Sigmoid colon (tissue), 7 donors: ENCODE results near the gene GALT. TPM values are rescaled to one million over a fixed set of nuclear protein-coding genes. Genes with fewer than 3 reads are reported as not detected.

Experiments
- DNase-seq: peaks from one replicate; pipeline ENCODE4 v3.0.0-alpha.2; 2019
- H3K27ac ChIP-seq, 4 donors: fragments of 200-600 bp; sonication (generic); one replicate each; pipeline ENCODE4 v1.5.1; 2016 to 2019; ENCODE audit warnings: mild to moderate bottlenecking in 1 of 4
- H3K27me3 ChIP-seq, 3 donors: fragments of 200-600 bp; sonication (generic); one replicate each; pipeline ENCODE4 v1.5.1; 2019; ENCODE audit warnings: mild to moderate bottlenecking in 1 of 3
- H3K36me3 ChIP-seq, 4 donors: fragments of 200-600 bp; sonication (generic); one replicate each; pipeline ENCODE4 v1.5.1; 2016 to 2019
- H3K4me1 ChIP-seq, 4 donors: fragments of 200-600 bp; sonication (generic); one replicate each; pipeline ENCODE4 v1.5.1; 2017 to 2019
- H3K4me3 ChIP-seq, 4 donors: fragments of 200-600 bp; sonication (generic); one replicate each; pipeline ENCODE4 v1.5.1; 2017 to 2019; ENCODE audit warnings: mild to moderate bottlenecking in 2 of 4, moderate library complexity in 1 of 4
- H3K9me3 ChIP-seq, 4 donors: fragments of 200-600 bp in 3 of 4; sonication (generic) in 3 of 4; one replicate each; pipeline versions ENCODE4 v1.5.1 to v1.6.1; 2013 to 2019
- CTCF ChIP-seq, 4 experiments: fragments of 450-650 bp in 3 of 4; fragments of 200-600 bp in 1 of 4; IDR thresholded peaks; one replicate each; pipeline ENCODE4 v1.5.1; 2016 to 2019; ENCODE audit warnings: antibody characterized with exemption in 4 of 4, mild to moderate bottlenecking in 3 of 4, moderate library complexity in 2 of 4
- EP300 ChIP-seq, 4 donors: sonication (generic); formaldehyde crosslinking; IDR thresholded peaks; one replicate each; pipeline ENCODE4 v1.6.1; 2017; ENCODE audit warnings: antibody characterized with exemption in 4 of 4
- POLR2A ChIP-seq, 2 donors: fragments of 450-650 bp; IDR thresholded peaks; one replicate each; pipeline ENCODE4 v1.6.1; 2016; ENCODE audit warnings: antibody characterized with exemption in 2 of 2, mild to moderate bottlenecking in 2 of 2, moderate library complexity in 2 of 2
- POLR2AphosphoS5 ChIP-seq, 4 donors: sonication (generic); formaldehyde crosslinking; IDR thresholded peaks; one replicate each; pipeline ENCODE4 v1.6.1; 2017; ENCODE audit warnings: antibody characterized with exemption in 4 of 4
- WGBS, 2 donors: extraction: QIAGEN DNeasy Blood & Tissue Kit; methylation state at CpG; one replicate each; pipeline ENCODE4 v1.1.7; 2013; 5-methylcytosine and 5-hydroxymethylcytosine counted together
- intact Hi-C: fragments of 100-400 bp; cut with DNase I; formaldehyde crosslinking; loops from one replicate; pipeline ENCODE4 v1.15.1; 2023
- polyA plus RNA-seq, 3 donors: library from polyadenylated mRNA; stranded (reverse); fragments of 200-250 nt; gene quantifications; one replicate each; pipeline ENCODE4 v1.2.3, GENCODE V29; 2013
- total RNA-seq, 4 donors: library from RNA; depleted of rRNA; stranded (reverse); fragments of >200 nt; gene quantifications; one replicate each; pipeline ENCODE4 v1.1.0, GENCODE V29; 2016
- donor health status: healthy with polysubstance abuse.
- donor health status: Bipolar disorder and iron deficiency.
- donor health status: healthy.

GALT gene
- total and polyA plus RNA-seq, 7 donors = 15.6 to 51.0 (median 33.1) TPM

DNA sequence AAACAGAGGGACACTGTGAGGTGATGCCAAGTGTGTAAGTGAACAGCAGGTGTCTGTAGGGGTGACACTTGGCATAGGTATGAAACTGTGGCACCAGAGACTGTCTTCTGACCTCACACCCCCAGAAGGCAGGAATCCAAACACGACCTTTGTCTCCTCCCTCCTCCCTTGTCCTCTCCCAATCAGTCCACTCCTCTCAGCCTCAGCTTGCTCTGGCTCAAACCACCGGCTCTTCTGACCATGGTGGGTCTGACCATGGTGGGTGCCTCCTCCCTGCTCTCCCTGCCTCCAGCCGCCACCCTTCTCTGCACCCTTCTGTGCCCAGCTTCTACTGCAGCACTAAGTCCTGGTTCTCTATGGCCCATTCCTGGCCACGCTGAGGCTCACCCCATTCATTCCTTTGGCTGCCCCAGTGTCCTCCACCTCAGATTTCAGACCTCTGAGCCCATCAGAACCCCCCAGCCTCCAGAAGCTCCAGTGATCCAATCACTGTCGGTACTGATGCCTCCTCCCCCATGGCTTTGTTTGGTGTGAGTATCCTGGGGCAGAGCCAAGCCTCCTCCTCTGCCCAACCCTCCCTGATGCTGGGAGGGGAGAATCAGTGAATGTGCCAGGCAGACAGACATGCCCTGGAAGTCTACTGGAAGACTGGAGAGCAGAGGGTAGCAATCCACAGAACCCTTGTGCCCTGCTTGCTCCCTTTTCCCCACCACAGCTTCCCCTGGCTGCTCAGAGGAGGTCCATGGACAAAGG, 15.9 kb upstream of the GALT start:
- no peak for DNase-seq
- Histone ChIP-seq H3K27me3 (peaks cover 31 to 46% (median 40%) of the 10 kb centered on the region in 3 donors), H3K4me1 (peaks cover 0 to 23% (median 18%) of the 10 kb centered on the region in 4 donors), H3K4me3 (no peak overlapping the region), H3K9me3 (no peaks in the 10 kb centered on the region), H3K27ac (no peak overlapping the region), H3K36me3 (peaks cover 0 to 8% (median 2%) of the 10 kb centered on the region in 4 donors)
- WGBS, 2 donors = 15 to 39% methylated on average over 5 of the region's 5 CpGs
- no peak for TF ChIP-seq POLR2A (IDR thresholded peaks at IDR 0.05)
- intact Hi-C loops = no loop called here

DNA sequence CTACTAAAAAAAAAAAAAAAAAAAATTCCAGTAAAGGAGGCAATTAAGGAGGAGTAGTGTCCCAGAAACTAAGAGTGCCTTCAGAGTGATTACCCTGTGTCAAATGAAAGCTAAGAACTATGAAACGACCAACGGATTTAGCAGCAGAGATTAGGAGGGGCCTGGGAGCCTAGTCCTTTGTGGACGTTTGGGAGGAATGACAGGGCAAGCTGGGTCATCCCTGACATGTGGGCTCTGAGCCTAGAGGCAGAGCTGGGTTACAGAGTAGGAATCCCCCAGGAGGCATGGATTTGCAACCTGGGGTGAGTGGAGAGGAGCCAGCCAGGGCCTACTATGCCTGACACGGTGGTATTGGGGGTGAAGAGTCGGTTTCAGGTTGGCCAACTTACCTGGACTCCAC, 13.3 kb upstream of the GALT start:
- Histone ChIP-seq H3K4me1 (peaks cover 0 to 41% (median 38%) of the 10 kb centered on the region in 4 donors), H3K27ac (no peak overlapping the region), H3K4me3 (no peak overlapping the region), H3K9me3 (no peaks in the 10 kb centered on the region), H3K27me3 (peaks cover 12 to 20% (median 14%) of the 10 kb centered on the region in 3 donors), H3K36me3 (peaks cover 0 to 12% (median 3%) of the 10 kb centered on the region in 4 donors)
- DNase-seq = no peak
- WGBS, 2 donors = 64 to 70% methylated on average over 5 of the region's 5 CpGs
- intact Hi-C loops = no loop called here
- TF ChIP-seq EP300 (IDR thresholded peaks at IDR 0.05) = no peak

DNA sequence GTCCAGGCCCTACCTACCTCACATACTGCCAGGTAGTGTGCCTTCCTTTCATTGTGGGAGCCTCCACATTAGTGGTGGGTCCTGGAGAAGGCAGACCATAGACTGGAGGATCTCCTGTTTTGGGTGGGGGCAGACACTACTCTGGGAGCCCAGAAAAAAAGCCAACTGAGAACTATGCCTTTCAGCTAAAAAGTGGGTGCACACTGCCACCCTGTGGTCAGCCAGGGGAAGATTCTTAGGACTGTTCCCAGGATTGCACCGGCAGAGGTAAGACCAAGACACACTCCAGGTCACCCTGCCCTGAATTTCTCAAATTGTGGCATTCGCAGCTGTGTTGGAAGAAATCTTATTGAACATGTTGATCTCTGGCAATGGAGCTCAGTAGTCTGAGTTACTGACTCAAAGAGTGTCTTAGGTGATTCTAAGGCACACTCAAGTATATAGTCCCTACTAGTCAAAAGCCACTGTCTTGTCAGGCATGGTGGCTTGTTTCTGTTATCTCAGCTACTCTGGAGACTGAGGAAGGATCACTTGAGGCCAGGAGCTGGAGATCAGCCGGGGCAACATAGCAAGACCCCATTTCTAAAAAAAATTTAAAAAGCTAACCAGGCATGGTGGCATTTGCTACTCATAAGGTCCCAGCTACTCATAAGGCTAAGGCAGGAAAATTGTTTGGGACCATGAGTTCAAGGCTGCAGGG, 12.5 kb upstream of the GALT start:
- intact Hi-C loops = loop anchor here (1.0 kb wide), 1 partner anchor 22 kb away; the partner anchor contains the start of gene RPP25L
- H3K27ac ChIP-seq = no peak overlapping the region
- WGBS, 2 donors = 21 to 25% methylated on average over 3 of the region's 3 CpGs
- peaks cover 0 to 12% (median 3%) of the 10 kb centered on the region in 4 donors for H3K36me3 ChIP-seq
- DNase-seq = peak; percentile 79
- no peak overlapping the region for H3K4me3 ChIP-seq
- peaks cover 7 to 12% (median 8%) of the 10 kb centered on the region in 3 donors for H3K27me3 ChIP-seq
- no peak for TF ChIP-seq POLR2AphosphoS5 (IDR thresholded peaks at IDR 0.05)
- TF ChIP-seq CTCF (IDR thresholded peaks at IDR 0.05) = peak; percentile 77 to 83 (median 81)
- no peaks in the 10 kb centered on the region for H3K9me3 ChIP-seq
- peaks cover 0 to 38% (median 35%) of the 10 kb centered on the region in 4 donors for H3K4me1 ChIP-seq

DNA sequence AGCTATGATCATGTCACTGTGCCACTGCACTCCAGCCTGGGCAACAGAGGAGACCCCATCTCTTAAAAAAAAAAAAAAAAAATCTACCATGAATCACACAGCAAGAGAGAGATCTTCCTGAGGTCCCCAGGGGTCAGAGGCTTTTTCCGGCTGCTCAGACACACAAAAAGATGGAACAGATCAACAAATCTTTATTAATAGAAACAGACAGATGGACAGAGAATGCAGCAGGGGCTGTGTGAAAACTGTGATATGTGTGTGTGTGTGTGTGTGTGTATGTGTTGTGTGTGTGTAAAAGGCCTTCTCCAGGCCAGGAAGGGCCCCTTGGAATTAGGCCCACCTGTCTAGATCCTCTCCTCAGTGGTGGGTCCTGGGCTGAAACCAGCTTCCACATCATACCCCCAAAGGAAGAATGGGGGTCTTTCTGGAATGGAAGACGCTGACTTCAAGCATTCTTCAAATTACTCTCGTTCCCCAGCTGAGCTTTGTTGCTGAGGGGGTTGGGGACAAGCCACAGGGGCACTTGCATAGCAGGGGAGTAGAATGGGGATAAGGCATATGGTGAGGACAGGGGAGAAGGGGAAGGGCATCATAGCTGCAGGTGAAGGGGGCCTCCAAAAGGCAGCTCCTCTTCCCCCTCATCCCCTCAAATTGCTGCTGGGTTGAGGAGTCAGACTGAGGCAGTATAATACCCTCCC, 11.8 kb upstream of the GALT start:
- no peak overlapping the region for H3K27ac ChIP-seq
- DNase-seq = no peak
- no peak for TF ChIP-seq CTCF (IDR thresholded peaks at IDR 0.05)
- no peak for TF ChIP-seq EP300 (IDR thresholded peaks at IDR 0.05)
- TF ChIP-seq POLR2AphosphoS5 (IDR thresholded peaks at IDR 0.05) = no peak
- H3K27me3 ChIP-seq = peaks cover under 1 to 5% (median under 1%) of the 10 kb centered on the region in 3 donors
- no peaks in the 10 kb centered on the region for H3K9me3 ChIP-seq
- 87 to 92% methylated on average over 3 of the region's 3 CpGs for WGBS, 2 donors
- peaks cover 0 to 33% (median 30%) of the 10 kb centered on the region in 4 donors for H3K4me1 ChIP-seq
- H3K4me3 ChIP-seq = no peak overlapping the region
- intact Hi-C loops = loop anchor here (1.0 kb wide), 1 partner anchor 22 kb away; the partner anchor contains the start of gene RPP25L
- H3K36me3 ChIP-seq = peaks cover 0 to 12% (median 3%) of the 10 kb centered on the region in 4 donors

DNA sequence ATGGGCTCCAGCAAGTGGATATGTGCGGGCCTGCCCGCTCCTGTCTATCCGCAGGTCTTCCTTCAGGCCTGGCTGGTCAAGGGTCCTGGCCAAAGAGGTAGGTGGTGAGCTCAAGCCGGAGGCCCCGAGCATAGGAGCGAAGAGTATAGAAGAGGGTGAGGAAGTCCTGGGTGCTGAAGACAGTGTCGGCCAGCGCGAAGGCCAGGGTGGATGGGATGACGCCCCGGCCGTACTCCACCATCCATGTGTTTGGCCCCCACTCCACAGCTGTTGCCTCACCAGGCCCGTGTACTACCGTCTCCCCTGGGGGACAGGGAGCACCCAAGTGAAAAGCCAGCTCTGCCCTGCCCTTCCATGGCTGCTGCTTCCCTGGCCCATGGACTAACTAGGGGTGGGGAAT, 10.9 kb upstream of the GALT start:
- Histone ChIP-seq H3K9me3 (no peaks in the 10 kb centered on the region), H3K27ac (no peak overlapping the region), H3K36me3 (peaks cover 0 to 12% (median 3%) of the 10 kb centered on the region in 4 donors), H3K27me3 (no peaks in the 10 kb centered on the region), H3K4me3 (no peak overlapping the region), H3K4me1 (peaks cover 0 to 33% (median 30%) of the 10 kb centered on the region in 4 donors)
- intact Hi-C loops = no loop called here
- WGBS, 2 donors = 91 to 95% methylated on average over 14 of the region's 14 CpGs
- no peak for DNase-seq
- TF ChIP-seq EP300 (IDR thresholded peaks at IDR 0.05) = no peak
- no peak for TF ChIP-seq POLR2AphosphoS5 (IDR thresholded peaks at IDR 0.05)
- no peak for TF ChIP-seq POLR2A (IDR thresholded peaks at IDR 0.05)
- no peak for TF ChIP-seq CTCF (IDR thresholded peaks at IDR 0.05)
